NCI-H146 treated with DMSO at 0.1 percent for 48 hours (cell line): ENCODE results near the gene AK4.
"Not testable (repeated sequence)": the region's sequence is repeated elsewhere in the genome, so short reads cannot be mapped to it uniquely, and the experiment has no call there.

Experiments
- DNase-seq: peaks from one replicate; lab custom pipeline; 2025; ENCODE audit not compliant: unreplicated experiment; lab: John Stamatoyannopoulos, UW

The AK4 gene

DNA sequence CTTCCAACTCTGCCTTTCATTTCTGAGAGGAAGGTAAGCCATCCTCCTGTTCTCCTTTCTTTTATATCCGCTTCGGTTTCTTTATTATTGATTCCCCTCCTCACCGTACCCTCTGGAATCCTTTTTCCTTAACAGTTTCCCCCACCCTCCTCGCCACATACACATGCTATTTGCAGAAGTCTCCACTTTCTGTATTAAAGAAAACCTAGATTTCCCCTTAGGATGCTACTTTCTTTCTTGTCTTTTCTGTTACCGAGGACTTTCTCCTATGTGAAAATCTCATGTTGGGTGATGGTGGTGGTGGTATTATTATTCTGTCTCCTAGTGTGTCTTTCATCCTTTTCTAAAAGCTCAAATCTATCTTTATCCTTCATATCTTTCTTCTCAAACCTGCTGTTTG lies 62.3 kb downstream of the AK4 start:
- DNase-seq = no peak

DNA sequence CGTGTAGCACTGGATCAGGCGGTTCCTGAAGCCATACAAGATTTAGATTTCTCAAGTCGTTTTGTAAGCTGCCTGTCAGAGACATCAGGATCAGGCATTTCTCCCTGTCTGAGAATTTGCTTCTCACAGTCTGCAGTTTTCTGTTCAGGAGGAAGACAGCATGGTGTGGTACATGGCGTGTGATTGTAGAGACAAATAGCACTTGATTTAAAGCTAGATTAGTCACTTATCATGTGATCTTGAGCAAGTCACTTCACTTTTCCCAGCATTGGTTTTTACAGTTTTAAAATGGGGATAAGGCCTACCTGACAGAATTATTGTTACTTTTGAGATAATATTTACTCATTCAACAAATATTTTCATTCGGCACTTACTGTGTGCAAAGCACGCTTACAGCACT lies 63.3 kb downstream of the AK4 start:
- DNase-seq = no peak

- DNase-seq = no peak
Measured at GRCh38 chr1:65213271-65214023, 65.4 kb downstream of the AK4 start.

- no peak for DNase-seq
Measured at GRCh38 chr1:65214340-65215027, 66.5 kb downstream of the AK4 start.

- DNase-seq = no peak
Measured at GRCh38 chr1:65216989-65217388, 69.0 kb downstream of the AK4 start.

GRCh38 chr1:65221638-65222339 lies 73.8 kb downstream of the AK4 start:
- peak; percentile 44 for DNase-seq

DNA sequence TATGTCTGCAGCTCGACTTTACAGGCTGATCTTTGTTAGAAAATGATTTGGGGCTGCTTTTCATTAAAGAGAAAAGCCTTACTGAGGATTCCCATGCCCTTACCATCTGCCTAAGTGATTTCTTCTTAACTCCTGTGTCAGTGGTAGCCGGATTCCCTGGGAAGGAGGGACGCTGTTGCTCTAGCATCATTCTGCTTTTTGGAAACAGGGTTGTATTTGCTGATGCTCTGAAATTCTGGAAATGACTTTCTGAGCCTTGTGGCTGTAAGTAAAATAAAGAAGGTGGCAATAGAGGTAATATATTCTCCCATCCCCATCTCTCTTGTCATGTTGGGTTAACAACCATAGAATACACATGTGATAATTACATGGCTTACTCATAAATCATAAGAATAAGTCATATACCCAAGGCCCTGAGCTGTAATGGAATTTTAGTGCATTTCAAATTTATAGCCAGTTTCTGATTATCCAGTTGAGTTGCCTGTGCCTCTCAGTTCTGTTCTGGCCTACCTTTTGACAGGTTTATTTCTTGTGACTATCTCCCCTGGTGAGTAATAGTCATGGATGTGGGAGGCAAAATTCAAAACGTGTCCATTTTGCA lies 74.4 kb downstream of the AK4 start:
- DNase-seq = peak; percentile 7

- no peak for DNase-seq
Measured at GRCh38 chr1:65224681-65225091, 76.7 kb downstream of the AK4 start.

GRCh38 chr1:65225179-65225578 lies 77.2 kb downstream of the AK4 start:
- no peak for DNase-seq

DNA sequence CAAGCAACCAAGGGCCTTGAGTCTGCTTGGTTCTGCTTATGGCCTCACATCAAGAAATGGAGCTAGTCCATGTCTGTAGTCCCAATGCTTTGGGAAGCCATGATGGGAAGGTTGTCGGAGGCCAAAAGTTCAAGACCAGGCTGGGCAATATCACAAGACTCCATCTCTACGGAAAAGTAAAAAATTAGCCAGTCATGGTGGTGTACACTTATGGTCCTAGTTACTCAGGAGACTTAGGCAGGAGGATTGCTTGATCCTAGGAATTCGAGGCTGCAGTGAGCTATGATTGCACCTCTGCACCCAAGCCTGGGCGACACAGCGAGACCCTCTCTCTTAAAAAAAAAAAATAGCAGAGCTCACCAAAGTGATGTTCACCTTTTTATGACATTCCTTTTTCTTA lies 81.2 kb downstream of the AK4 start:
- no peak for DNase-seq

DNA sequence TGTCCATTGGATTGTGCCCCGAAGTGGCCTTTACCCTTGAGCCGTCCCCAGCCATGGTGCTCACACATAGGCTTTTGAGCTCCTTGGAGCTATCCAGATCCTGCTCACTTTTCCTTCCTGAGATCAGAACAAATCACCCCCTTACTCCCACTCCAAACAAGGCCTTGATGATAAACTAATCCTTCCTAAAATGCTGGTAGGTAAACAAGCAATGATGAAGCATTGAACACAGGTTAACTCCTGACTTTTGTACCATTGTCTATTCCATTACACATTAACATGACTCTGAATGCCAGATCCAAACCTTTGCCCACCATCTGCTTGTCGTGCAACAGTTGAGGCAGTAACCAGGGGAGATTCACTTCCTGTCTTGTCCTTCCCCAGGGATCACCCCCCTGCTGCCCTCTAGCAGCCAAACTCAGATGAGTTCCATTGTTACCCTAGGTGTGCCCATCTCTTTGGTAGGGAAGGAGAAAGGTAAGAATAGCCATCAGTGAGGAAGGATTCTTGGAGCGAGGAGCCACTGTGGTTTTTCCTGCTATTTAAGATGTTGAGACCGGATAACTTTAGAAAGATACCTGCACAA lies 81.8 kb downstream of the AK4 start:
- no peak for DNase-seq

GRCh38 chr1:65230731-65231481 lies 82.9 kb downstream of the AK4 start:
- no peak for DNase-seq

GRCh38 chr1:65231718-65232330 lies 83.8 kb downstream of the AK4 start:
- no peak for DNase-seq

- no peak for DNase-seq
Measured at GRCh38 chr1:65232461-65232990, 84.5 kb downstream of the AK4 start.

GRCh38 chr1:65233782-65234181 lies 85.8 kb downstream of the AK4 start:
- DNase-seq = no peak

GRCh38 chr1:65235867-65236805 lies 88.1 kb downstream of the AK4 start:
- DNase-seq = peak; percentile 50

DNA sequence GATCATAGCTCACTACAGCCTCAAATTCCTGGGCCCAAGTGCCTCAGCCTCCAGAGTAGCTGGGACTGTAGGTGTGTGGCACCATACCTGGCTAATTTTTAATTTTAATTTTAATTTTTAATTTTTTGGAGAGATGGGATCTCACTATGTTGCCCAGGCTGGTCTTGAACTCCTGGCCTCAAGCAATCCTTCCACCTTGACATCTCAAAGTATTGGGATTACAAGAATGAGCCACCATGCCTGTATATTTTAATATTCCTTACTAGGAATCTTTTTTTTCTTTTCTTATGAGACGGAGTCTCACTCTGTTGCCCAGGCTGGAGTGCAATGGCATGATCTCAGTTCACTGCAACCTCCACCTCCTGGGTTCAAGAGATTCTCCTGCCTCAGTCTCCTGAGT lies 89.1 kb downstream of the AK4 start:
- DNase-seq = not testable (repeated sequence)

DNA sequence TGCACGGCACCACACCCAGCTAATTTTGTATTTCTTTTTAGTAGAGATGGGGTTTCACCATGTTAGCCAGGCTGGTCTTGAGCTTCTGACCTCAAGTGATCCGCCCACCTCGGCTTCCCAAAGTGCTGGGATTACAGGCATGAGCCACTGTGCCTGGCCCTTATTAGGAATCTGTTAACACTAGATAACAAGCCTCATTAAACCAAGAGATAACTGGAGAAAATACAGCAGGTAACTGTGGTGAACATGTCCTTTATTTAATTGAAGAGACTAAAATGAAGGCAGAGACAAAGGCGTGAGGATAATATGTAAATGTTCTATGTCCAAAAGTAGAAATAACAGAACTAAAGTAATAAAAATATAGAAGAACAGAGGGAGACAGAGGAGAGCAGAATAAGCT lies 89.5 kb downstream of the AK4 start:
- DNase-seq = no peak

DNA sequence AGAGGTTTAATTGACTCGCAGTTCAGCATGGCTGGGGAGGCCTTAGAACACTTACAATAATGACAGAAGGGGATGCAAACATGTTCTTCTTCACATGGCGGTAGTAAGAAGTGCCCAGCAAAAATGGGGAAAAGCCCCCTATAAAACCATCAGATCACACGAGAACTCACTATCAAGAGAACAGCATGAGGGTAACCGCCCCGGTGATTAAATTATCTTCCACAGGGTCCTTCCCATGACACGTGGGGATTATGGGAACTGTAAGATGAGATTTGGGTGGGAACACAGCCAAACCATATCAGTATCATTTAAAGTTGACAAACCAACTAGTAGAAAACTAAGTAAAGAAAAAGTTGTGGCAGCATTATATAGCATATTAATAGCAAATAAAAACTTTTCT lies 90.0 kb downstream of the AK4 start:
- no peak for DNase-seq
